HEK293 (cell line): ENCODE results near the gene KCNQ1.

Experiments
- CTCF ChIA-PET: fragments of 350-600 bp; formaldehyde crosslinking; extraction: SDS; loops from one replicate; lab custom pipeline; 2021; ENCODE audit warnings: antibody characterized with exemption; lab: Yijun Ruan, JAX
- POLR2A ChIA-PET: fragments of 300-600 bp; formaldehyde crosslinking; extraction: SDS; loops from one replicate; lab custom pipeline; 2020; ENCODE audit warnings: antibody characterized with exemption, inconsistent platforms; lab: Yijun Ruan, JAX
- H3K27ac ChIP-seq: fragments of 200-500 bp; sonication (Bioruptor generic); 2 replicates; pipeline ENCODE4 v1.5.1; 2014; ENCODE audit warnings: low read depth, low read length, control low read depth, inconsistent platforms; ENCODE audit errors: extremely low read depth
- H3K36me3 ChIP-seq, 2 experiments: fragments of 200-500 bp in 1 of 2; sonication (Bioruptor generic) in 1 of 2; 1 replicate in 1 of 2; 2 replicates in 1 of 2; pipeline ENCODE4 v1.5.1; 2014 to 2017; ENCODE audit warnings: inconsistent platforms in 2 of 2, low read length in 2 of 2; ENCODE audit not compliant: control insufficient read depth in 2 of 2, insufficient read depth in 1 of 2
- H3K4me1 ChIP-seq: fragments of 200-500 bp; sonication (Bioruptor generic); 2 replicates; pipeline ENCODE4 v1.5.1; 2014; ENCODE audit warnings: mild to moderate bottlenecking, low read length, inconsistent platforms; ENCODE audit not compliant: control insufficient read depth, insufficient read depth
- H3K4me3 ChIP-seq: 2 replicates; pipeline ENCODE4 v1.5.1; 2011; ENCODE audit warnings: low read depth, mild to moderate bottlenecking, control low read depth, low read length, moderate library complexity
- H3K9me3 ChIP-seq: fragments of 200-500 bp; sonication (Bioruptor generic); 2 replicates; pipeline ENCODE4 v1.5.1; 2014; ENCODE audit warnings: low read depth, low read length, inconsistent platforms; ENCODE audit not compliant: control insufficient read depth, insufficient read depth
- BCL11A ChIP-seq: fragments of 450-650 bp; formaldehyde crosslinking; IDR thresholded peaks from 2 replicates; pipeline ENCODE4 v1.5.1; 2016; ENCODE audit warnings: low read depth, missing biosample characterization, missing genetic modification characterization
- FEZF1 ChIP-seq: fragments of 450-650 bp; formaldehyde crosslinking; IDR thresholded peaks from 2 replicates; pipeline ENCODE4 v1.5.1; 2016; ENCODE audit warnings: missing biosample characterization, missing genetic modification characterization
- HOXA7 ChIP-seq: sonication (generic); formaldehyde crosslinking; IDR thresholded peaks from 2 replicates; pipeline ENCODE4 v1.8.1; 2022; ENCODE audit warnings: missing genetic modification reagents, borderline replicate concordance
- REPIN1 ChIP-seq: fragments of 450-650 bp; formaldehyde crosslinking; IDR thresholded peaks from 2 replicates; pipeline ENCODE4 v1.5.1; 2017; ENCODE audit warnings: missing biosample characterization, missing genetic modification characterization, low read depth
- SP7 ChIP-seq: fragments of 450-650 bp; formaldehyde crosslinking; IDR thresholded peaks from 2 replicates; pipeline ENCODE4 v1.5.1; 2016; ENCODE audit warnings: missing biosample characterization, missing genetic modification characterization
- TCF7L2 ChIP-seq: IDR thresholded peaks from 2 replicates; pipeline ENCODE4 v1.6.1; 2011; ENCODE audit warnings: low read depth, mild to moderate bottlenecking, inconsistent platforms, low read length, moderate library complexity, borderline replicate concordance
- ZBTB20 ChIP-seq: fragments of 450-650 bp; formaldehyde crosslinking; IDR thresholded peaks from 2 replicates; pipeline ENCODE4 v1.5.1; 2016; ENCODE audit warnings: missing biosample characterization, missing genetic modification characterization
- ZBTB48 ChIP-seq: fragments of 450-650 bp; formaldehyde crosslinking; IDR thresholded peaks from 2 replicates; pipeline ENCODE4 v1.5.1; 2016; ENCODE audit warnings: missing biosample characterization, missing genetic modification characterization
- ZNF112 ChIP-seq: fragments of 450-650 bp; formaldehyde crosslinking; IDR thresholded peaks from 2 replicates; pipeline ENCODE4 v1.5.0; 2017; ENCODE audit warnings: missing biosample characterization, missing genetic modification characterization
- ZNF140 ChIP-seq: fragments of 450-650 bp; formaldehyde crosslinking; IDR thresholded peaks from 2 replicates; pipeline ENCODE4 v1.5.1; 2016; ENCODE audit warnings: missing biosample characterization, missing genetic modification characterization
- ZNF157 ChIP-seq: fragments of 450-650 bp; formaldehyde crosslinking; IDR thresholded peaks from 2 replicates; pipeline ENCODE4 v1.5.1; 2016; ENCODE audit warnings: missing biosample characterization, missing genetic modification characterization
- ZNF174 ChIP-seq: fragments of 450-650 bp; formaldehyde crosslinking; IDR thresholded peaks from 2 replicates; pipeline ENCODE4 v1.5.0; 2017; ENCODE audit warnings: missing biosample characterization, mild to moderate bottlenecking, missing genetic modification characterization
- ZNF184 ChIP-seq: fragments of 450-650 bp; IDR thresholded peaks from 2 replicates; pipeline ENCODE4 v1.5.1; 2018; ENCODE audit warnings: missing biosample characterization, mild to moderate bottlenecking, missing genetic modification characterization
- ZNF214 ChIP-seq: fragments of 450-650 bp; formaldehyde crosslinking; IDR thresholded peaks from 2 replicates; pipeline ENCODE4 v1.5.1; 2017; ENCODE audit warnings: missing biosample characterization, mild to moderate bottlenecking, missing genetic modification characterization, borderline replicate concordance
- ZNF223 ChIP-seq: fragments of 450-650 bp; formaldehyde crosslinking; IDR thresholded peaks from 2 replicates; pipeline ENCODE4 v1.5.1; 2016; ENCODE audit warnings: missing biosample characterization, missing genetic modification characterization
- ZNF311 ChIP-seq: fragments of 450-650 bp; formaldehyde crosslinking; IDR thresholded peaks from 2 replicates; pipeline ENCODE4 v1.5.1; 2017; ENCODE audit warnings: missing biosample characterization, missing genetic modification characterization, borderline replicate concordance
- ZNF324 ChIP-seq: fragments of 450-650 bp; formaldehyde crosslinking; IDR thresholded peaks from 2 replicates; pipeline ENCODE4 v1.5.1; 2016; ENCODE audit warnings: missing biosample characterization, missing genetic modification characterization
- ZNF354C ChIP-seq: fragments of 450-650 bp; formaldehyde crosslinking; IDR thresholded peaks from 2 replicates; pipeline ENCODE4 v1.5.1; 2016; ENCODE audit warnings: missing biosample characterization, missing genetic modification characterization, low read depth, borderline replicate concordance
- ZNF391 ChIP-seq: fragments of 450-650 bp; formaldehyde crosslinking; IDR thresholded peaks from 2 replicates; pipeline ENCODE4 v1.5.1; 2016; ENCODE audit warnings: low read depth, missing biosample characterization, missing genetic modification characterization, borderline replicate concordance
- ZNF558 ChIP-seq: fragments of 450-650 bp; formaldehyde crosslinking; IDR thresholded peaks from 2 replicates; pipeline ENCODE4 v1.5.1; 2016; ENCODE audit warnings: missing biosample characterization, missing genetic modification characterization
- ZNF560 ChIP-seq: fragments of 450-650 bp; formaldehyde crosslinking; IDR thresholded peaks from 2 replicates; pipeline ENCODE4 v1.5.1; 2017; ENCODE audit warnings: missing biosample characterization, missing genetic modification characterization, borderline replicate concordance
- ZNF629 ChIP-seq: fragments of 450-650 bp; formaldehyde crosslinking; IDR thresholded peaks from 2 replicates; pipeline ENCODE4 v1.5.1; 2017; ENCODE audit warnings: missing biosample characterization, missing genetic modification characterization
- ZNF664 ChIP-seq: fragments of 450-650 bp; formaldehyde crosslinking; IDR thresholded peaks from 2 replicates; pipeline ENCODE4 v1.5.1; 2016; ENCODE audit warnings: missing biosample characterization, missing genetic modification characterization
- ZNF747 ChIP-seq: fragments of 450-650 bp; formaldehyde crosslinking; IDR thresholded peaks from 2 replicates; pipeline ENCODE4 v1.5.1; 2016; ENCODE audit warnings: missing biosample characterization, missing genetic modification characterization
- ZNF792 ChIP-seq: fragments of 450-650 bp; formaldehyde crosslinking; IDR thresholded peaks from 2 replicates; pipeline ENCODE4 v1.5.1; 2016; ENCODE audit warnings: missing biosample characterization, missing genetic modification characterization
- TF ChIP-seq, protein P1 (sequence below): fragments of 450-650 bp; formaldehyde crosslinking; IDR thresholded peaks from 2 replicates; pipeline ENCODE4 v1.5.1; 2016; ENCODE audit warnings: missing biosample characterization, missing genetic modification characterization, borderline replicate concordance
- TF ChIP-seq, protein P2 (sequence below): fragments of 450-650 bp; formaldehyde crosslinking; IDR thresholded peaks from 2 replicates; pipeline ENCODE4 v1.5.1; 2017; ENCODE audit warnings: missing biosample characterization, missing genetic modification characterization
- TF ChIP-seq, protein P3 (sequence below): fragments of 450-650 bp; formaldehyde crosslinking; IDR thresholded peaks from 2 replicates; pipeline ENCODE4 v1.5.1; 2016; ENCODE audit warnings: missing biosample characterization, missing genetic modification characterization
- TF ChIP-seq, protein P4 (sequence below): fragments of 450-650 bp; formaldehyde crosslinking; IDR thresholded peaks from 2 replicates; pipeline ENCODE4 v1.5.1; 2016; ENCODE audit warnings: missing biosample characterization, missing genetic modification characterization

KCNQ1 gene

DNA sequence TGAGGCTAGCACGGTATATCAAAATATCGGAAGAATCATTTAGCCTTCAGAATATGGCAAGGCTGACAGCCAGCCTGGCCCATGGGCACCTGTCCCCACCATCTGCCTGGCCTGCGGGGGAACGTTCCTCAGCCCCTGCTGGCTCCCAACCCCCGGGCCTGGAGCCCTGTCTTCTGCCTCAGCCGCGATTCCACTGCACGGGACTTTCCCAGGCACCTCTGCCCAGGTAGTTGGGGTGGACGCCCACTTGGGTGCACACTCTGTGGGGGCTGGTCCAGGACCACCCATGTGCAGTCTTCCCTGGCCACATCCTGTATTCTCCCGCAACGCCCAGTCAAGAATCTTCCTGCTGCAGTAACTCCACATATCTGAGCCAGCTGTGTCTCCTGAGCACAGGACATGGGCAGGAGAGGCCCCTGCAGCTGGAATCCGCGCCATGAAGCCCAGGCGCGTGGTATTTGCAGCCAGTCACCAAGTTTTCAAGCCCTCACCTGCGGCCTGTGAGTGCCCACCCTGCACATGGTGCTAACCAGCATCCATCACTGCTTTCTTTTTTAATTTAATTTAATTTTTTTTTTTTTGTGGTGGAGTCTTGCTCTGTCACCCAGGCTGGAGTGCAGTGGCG lies 77.9 kb downstream of the KCNQ1 start:
- Histone ChIP-seq H3K4me3 (no peak overlapping the region), H3K27ac (no peak overlapping the region), H3K4me1 (no peaks in the 10 kb centered on the region), H3K9me3 (no peaks in the 10 kb centered on the region), H3K36me3 (no peaks in the 10 kb centered on the region)
- POLR2A ChIA-PET, result no interaction called here
- TF ChIP-seq FEZF1 (tag by site-specific recombination) (no peak), ZNF354C (tag by site-specific recombination) (no peak), ZNF174 (tag by site-specific recombination) (no peak), ZNF558 (tag by site-specific recombination) (no peak), ZNF560 (tag by site-specific recombination) (no peak), ZNF140 (tag by site-specific recombination) (no peak), ZNF223 (no peak), ZNF747 (tag by site-specific recombination) (no peak), ZBTB20 (tag by site-specific recombination) (no peak), ZNF184 (tag by site-specific recombination) (no peak), SP7 (tag by site-specific recombination) (no peak), BCL11A (tag by site-specific recombination) (no peak), ZNF629 (no peak), TCF7L2 (no peak), ZNF214 (tag by site-specific recombination) (no peak), ZBTB48 (tag by site-specific recombination) (no peak)
- TF ChIP-seq, protein P1, sequence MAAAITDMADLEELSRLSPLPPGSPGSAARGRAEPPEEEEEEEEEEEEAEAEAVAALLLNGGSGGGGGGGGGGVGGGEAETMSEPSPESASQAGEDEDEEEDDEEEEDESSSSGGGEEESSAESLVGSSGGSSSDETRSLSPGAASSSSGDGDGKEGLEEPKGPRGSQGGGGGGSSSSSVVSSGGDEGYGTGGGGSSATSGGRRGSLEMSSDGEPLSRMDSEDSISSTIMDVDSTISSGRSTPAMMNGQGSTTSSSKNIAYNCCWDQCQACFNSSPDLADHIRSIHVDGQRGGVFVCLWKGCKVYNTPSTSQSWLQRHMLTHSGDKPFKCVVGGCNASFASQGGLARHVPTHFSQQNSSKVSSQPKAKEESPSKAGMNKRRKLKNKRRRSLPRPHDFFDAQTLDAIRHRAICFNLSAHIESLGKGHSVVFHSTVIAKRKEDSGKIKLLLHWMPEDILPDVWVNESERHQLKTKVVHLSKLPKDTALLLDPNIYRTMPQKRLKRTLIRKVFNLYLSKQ, result no peak
- TF ChIP-seq, protein P2, sequence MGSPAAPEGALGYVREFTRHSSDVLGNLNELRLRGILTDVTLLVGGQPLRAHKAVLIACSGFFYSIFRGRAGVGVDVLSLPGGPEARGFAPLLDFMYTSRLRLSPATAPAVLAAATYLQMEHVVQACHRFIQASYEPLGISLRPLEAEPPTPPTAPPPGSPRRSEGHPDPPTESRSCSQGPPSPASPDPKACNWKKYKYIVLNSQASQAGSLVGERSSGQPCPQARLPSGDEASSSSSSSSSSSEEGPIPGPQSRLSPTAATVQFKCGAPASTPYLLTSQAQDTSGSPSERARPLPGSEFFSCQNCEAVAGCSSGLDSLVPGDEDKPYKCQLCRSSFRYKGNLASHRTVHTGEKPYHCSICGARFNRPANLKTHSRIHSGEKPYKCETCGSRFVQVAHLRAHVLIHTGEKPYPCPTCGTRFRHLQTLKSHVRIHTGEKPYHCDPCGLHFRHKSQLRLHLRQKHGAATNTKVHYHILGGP (tag by site-specific recombination), result no peak
- TF ChIP-seq, protein P3, sequence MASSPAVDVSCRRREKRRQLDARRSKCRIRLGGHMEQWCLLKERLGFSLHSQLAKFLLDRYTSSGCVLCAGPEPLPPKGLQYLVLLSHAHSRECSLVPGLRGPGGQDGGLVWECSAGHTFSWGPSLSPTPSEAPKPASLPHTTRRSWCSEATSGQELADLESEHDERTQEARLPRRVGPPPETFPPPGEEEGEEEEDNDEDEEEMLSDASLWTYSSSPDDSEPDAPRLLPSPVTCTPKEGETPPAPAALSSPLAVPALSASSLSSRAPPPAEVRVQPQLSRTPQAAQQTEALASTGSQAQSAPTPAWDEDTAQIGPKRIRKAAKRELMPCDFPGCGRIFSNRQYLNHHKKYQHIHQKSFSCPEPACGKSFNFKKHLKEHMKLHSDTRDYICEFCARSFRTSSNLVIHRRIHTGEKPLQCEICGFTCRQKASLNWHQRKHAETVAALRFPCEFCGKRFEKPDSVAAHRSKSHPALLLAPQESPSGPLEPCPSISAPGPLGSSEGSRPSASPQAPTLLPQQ (tag by site-specific recombination), result no peak
- CTCF ChIA-PET, result interaction anchor here (0.5 to 2.0 kb wide), 5 partner anchors 8 to 329 kb away, joined by 3 to 8 read pairs (median 4); no protein-coding TSS in a partner anchor

DNA sequence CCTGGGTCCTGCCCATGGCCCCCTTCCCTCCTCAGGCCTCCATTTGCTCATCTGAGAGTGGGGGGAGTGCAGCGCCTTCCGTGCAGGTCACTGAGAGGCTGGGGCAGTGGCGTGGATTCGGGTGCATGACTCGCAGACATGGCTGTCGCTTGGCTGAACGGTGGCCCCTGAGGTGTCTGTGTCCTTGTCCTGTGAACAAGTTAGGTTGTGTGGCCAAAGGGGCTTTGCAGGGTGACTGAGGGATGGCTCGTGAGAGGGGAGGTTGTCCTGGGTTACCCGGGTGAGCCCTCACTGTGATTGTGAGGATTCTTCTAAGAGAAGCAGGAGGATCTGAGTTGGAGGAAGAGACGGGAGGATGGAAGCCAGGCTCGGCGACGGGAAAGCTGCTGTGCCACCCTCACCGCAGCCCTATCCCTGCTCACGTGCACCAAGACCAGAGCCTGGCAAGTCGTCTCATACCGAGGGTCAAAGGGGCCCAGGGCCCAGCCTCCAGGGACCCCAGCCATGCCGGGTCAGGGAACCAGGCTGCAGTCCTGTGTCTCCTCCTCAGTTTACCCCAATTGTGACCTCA lies 79.1 kb downstream of the KCNQ1 start:
- ChIA-PET POLR2A (no interaction called here), CTCF (interaction anchor here (0.7 kb wide), 2 partner anchors 12 to 96 kb away, joined by 3 read pairs; no protein-coding TSS in a partner anchor)
- TF ChIP-seq, protein P1, result no peak
- TF ChIP-seq HOXA7 (no peak), ZNF664 (tag by site-specific recombination) (no peak), REPIN1 (tag by site-specific recombination) (no peak), ZNF157 (tag by site-specific recombination) (no peak), ZNF391 (tag by site-specific recombination) (no peak), ZNF311 (tag by site-specific recombination) (no peak), ZNF792 (tag by site-specific recombination) (no peak), ZNF112 (tag by site-specific recombination) (no peak), ZNF324 (tag by site-specific recombination) (no peak)
- TF ChIP-seq, protein P4, sequence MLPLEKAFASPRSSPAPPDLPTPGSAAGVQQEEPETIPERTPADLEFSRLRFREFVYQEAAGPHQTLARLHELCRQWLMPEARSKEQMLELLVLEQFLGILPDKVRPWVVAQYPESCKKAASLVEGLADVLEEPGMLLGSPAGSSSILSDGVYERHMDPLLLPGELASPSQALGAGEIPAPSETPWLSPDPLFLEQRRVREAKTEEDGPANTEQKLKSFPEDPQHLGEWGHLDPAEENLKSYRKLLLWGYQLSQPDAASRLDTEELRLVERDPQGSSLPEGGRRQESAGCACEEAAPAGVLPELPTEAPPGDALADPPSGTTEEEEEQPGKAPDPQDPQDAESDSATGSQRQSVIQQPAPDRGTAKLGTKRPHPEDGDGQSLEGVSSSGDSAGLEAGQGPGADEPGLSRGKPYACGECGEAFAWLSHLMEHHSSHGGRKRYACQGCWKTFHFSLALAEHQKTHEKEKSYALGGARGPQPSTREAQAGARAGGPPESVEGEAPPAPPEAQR (tag by site-specific recombination), result no peak

More for the DNA sequence above, 79.1 kb downstream of the KCNQ1 start:
- no peaks in the 10 kb centered on the region for H3K4me1 ChIP-seq
- H3K4me3 ChIP-seq, result no peak overlapping the region
- H3K27ac ChIP-seq, result no peak overlapping the region
- H3K36me3 ChIP-seq, result no peaks in the 10 kb centered on the region
- H3K9me3 ChIP-seq, result no peaks in the 10 kb centered on the region
